Stimulated activated CD8-positive, alpha-beta memory T cell treated with anti-CD3 and anti-CD28 coated beads, Interleukin-15, amount 100 ng/mL, for 1 hour (primary cell): ENCODE results near the gene KAZN.

Experiments used
- DNase-seq: peaks from one replicate; pipeline ENCODE4 v3.0.0-alpha.2; 2020; ENCODE audit warnings: low read depth

The KAZN gene

DNA sequence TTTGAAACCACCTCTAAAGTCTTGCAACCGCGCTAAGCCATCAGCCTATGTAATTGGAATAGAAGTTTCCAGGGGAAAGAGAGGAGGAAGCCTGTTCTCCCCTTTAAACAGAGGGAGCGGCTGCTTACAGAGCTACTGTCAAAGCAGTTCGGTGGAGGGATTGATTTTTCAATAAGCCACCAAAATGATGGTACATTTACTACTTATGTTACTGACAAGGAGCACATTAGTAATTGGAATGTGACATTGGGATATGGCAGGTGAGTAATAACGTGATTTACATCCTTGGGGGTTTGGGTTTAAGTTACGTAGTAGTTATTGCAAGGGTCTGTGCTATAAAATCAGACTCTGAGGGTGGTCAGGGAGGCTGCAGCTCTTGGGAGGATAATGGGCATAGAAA, 257.3 kb downstream of the KAZN start:
- DNase-seq = no peak

- DNase-seq = no peak
Observed at GRCh38 chr1:14857436-14858195, 259.1 kb downstream of the KAZN start.

DNA sequence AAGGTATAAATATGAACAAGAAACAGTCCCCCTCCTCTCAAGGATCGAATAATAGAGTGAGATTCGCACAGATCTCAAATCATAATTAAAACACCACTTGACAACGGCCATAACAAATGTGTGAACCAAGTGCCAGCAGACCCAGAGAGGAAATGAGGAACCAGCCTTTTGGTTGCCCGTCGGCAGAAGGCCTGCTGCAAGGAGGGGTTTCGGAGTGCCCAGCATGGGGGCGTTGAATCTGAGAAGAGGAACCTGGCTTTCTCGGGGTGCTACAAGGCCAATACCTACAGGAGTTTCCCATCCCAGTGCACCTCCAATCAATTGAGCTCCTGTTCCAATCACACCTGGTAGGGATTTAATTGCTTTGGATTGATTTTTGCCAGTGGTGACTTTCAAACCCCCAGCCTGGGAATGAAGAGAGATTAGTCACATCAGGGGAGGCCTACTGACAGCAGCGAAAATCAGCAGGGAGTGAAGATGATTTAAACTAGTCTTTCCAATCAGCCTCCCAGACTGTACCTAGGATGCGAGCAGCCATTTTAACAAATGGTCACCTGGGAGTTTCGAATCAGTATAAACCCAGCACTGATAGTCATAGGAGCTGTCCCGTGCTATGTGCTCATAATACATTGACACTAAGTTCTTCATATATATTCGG, 263.8 kb downstream of the KAZN start:
- DNase-seq = no peak

DNA sequence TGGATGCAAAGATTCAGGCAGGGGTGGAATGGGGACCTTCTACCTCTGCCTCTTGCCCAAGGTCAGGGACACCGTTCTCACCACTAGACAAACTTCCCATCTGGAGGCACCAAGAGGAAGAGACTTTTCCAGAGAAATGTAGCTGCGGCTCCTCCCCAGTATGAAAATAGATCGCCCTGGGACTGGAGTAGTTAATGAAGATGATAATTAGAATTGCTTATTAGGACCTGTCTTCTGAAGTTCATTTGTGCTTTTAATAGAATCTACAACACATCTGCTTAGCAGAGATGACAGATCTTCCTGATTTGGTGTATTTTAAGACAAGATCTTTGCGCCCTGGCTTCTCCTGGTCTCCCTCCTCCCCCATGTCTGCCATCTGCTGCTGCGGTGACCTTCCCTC, 266.6 kb downstream of the KAZN start:
- DNase-seq = no peak

DNA sequence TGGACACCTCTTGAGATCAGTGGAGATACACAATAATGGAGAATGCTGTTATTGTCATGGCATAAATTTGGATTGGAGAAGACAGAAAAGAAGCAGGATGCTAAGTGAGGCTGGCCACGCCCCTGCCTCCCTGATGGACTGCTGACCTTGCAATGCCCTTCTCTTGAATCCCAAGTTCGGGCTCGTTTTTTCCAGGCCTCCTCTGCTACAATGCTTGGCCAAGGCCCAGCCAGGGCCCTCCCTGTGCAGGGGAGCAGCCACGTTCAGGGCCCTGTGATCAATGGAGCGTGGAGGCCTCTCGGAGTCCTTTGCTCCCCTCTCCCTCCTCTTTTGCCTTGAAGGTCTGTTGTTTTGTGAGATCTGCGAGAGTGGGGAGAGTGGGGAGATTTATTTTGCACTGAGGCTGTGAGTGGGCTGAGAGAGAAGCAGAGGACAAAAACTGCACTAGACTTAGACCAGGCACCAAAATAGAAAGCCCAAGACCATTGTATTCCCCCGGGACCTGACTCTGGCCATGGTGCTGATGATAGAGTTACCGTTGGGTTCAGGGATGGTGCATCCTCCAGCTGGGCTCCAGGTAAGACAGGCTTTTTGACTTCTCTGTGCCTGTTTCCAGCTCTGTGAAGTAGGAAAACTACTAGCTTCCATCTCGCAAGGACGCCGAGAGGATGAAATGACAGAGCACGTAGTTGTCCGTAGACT, 268.6 kb downstream of the KAZN start:
- no peak for DNase-seq

DNA sequence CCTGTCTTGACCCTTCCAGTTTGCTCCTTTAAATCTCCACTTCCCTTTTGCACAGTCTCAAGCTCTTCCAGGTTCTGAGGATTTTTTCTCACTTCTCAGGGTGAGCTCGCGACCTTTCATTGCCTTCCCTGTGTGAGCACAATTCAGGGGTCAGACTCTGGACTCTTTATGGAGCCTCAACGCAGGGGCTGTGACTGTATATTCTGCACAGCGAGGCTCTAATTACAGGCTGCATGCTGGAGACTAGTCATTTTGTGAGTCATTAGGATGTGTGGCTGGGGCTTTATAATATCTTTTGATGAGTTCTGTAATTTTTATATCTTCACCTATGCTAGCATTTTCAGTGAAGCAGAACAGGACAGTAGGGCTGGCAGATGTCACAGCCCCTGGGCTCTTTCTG, 270.7 kb downstream of the KAZN start:
- DNase-seq = no peak

DNA sequence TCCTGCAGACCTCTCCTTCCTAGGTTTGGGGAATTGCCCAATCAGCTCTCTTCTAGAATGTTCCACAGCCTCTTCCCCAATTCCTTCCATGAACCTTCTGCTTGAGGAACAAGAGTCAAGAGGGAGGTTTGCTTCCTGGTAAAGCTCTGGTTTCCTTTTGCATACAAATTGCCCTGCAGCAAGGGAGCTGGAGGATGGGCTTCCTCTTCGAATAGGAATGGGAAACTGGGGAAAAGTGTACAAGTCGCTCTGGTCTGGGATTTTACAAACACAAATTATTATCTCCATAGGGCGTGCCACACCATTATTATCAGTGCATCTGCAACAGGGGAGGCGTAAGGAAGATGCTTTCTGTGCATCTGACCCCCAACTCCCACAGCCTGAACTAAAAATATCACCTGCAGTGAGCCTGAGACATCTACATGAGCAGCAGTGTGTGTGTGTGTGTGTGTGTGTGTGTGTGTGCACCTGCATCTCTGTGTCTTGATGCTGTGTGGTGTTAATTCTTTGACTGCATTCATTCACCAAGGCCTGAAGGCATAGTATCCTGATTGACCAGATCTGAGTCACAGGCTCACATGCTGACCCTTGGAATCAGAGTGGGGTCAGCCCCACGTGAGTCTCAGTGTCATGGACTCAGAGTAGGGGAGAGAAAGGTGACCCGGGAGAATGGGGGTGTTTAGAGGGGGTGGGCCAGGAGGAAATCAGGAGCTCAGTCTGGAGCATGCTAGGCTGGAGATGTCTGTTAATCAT, 272.9 kb downstream of the KAZN start:
- no peak for DNase-seq

GRCh38 chr1:14872762-14873161, 274.3 kb downstream of the KAZN start:
- DNase-seq = no peak

- no peak for DNase-seq
Observed at GRCh38 chr1:14873677-14874076, 275.2 kb downstream of the KAZN start.

- no peak for DNase-seq
Observed at GRCh38 chr1:14875524-14876509, 277.3 kb downstream of the KAZN start.

- no peak for DNase-seq
Observed at GRCh38 chr1:14876747-14877146, 278.3 kb downstream of the KAZN start.

DNA sequence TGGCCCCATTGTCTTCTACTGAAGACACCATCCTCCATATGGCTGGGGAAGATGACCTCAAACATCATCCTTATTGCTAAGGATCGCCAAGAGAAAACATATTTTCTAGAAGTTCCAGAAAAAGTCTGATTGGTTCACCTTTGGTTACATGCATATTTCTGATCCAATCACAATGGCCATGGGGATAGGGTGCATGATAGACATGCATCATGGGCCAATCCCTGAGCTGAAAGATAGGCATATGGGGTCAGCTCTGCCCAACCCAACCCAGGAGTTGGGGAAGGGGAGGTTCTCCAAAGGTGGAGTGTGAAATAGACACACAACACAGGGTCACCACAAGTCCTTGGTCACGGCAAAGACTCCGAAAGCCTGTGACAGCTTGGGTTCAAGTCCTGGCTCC, 278.7 kb downstream of the KAZN start:
- no peak for DNase-seq

- DNase-seq = no peak
Observed at GRCh38 chr1:14878124-14878523, 279.6 kb downstream of the KAZN start.

GRCh38 chr1:14878951-14879350, 280.5 kb downstream of the KAZN start:
- no peak for DNase-seq

DNA sequence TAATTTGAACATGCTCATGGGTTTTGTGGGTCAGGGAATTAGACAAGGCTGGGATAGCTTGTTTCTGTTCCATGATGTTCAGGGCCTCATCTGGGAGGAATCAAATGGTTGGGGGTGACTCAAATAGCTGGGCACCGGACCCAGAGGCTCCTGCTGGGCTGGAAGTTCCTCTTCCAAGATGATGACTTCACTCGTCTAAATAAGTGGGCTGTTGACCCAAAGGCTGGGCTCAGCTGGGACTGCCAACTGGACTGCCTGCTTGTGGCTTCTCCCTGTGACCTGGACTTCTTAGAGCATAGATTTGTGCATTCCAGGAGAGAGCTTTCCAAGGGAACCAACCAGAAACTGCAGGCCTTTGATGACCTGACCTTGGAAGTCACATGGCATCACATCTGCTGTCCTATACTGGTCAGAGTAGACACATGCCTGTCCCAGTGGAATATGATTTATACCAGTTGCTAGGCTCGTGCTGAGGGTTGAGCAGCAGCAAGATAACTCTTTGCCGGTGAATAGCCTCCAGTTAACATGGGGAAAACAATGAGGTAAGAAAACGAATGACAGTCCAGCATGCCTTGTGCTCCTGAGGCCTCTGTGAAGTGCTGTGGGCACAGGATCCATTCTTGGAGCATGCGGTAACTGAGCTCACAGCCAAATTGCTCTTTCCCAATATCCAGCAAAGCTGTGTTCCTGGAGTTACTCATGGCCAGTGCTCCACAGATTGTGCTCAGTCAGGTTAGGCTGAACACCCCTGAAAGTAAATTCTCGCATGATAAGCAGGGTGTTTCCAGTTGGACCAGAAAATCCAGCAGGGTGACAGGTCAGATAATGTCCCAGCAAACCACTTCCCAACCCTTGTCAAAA, 282.2 kb downstream of the KAZN start:
- no peak for DNase-seq

DNA sequence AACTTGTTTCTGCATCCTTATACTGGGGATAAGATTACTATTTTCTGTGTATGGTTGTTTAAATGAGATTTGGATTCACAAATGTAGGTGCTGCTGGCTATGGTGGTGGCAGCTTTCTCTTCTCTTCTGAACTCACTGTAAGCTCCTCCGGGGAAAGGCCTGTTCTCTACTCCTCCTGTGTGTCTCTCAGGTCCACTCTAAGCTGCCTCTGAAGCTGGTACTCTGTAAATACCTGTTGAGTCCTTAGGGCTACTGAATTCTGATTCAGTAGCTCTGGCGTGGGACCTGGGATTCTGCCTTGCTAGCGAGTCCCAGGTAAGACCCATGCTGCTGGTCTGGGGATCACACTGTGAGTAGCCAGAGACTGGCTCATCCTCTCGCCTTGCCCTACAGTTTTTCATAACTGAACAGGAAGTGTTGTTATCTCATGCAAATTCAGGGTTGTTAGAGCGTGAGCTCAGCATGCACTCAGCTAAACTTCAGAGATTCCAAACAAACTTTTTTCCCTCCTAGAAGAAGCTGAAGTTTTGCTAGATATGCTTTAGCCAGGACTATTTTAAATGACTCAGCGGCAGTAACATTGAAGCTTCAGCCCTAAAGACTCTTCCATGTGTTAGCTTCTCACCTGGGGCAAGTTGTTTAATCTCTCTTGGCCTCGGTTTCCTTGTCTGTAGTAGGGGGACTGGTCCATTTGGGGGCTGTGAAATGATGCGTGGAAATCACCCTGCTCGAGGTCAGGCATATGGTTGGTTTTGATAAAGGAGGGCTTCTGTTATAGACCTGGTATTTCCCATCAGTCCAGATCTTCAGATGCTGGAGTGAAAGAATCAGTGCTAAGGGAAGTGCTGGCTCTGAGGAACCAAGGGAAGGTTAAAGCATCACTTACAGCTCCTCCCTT, 283.5 kb downstream of the KAZN start:
- no peak for DNase-seq

DNA sequence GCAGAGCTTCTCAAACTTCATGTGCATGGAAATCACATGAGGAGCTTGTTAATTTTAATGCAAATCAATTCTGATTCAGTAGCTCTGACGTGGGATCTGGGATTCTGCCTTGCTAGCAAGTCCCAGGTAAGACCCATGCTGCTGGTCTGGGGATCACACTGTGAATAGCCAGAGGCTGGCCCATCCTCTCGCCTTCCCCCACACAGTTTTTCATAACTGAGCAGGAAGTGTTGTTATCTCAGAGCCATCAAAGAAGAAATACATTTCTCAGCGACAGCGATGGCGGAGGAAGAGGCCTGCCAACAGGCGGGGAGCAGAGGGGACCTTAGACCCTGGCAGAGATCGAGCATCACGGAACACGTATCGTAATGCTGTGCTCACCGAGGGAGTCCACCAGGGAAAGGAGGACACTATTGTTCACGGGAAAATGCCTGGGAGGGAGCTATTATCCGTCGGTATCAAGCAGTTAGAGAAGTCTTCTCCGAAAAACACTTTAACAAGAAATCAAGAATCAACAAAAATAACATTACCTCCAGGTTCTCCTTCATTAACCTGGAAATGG, 286.2 kb downstream of the KAZN start:
- no peak for DNase-seq

- DNase-seq = no peak
Observed at GRCh38 chr1:14887044-14887566, 288.6 kb downstream of the KAZN start.
